Sigmoid colon (tissue), 7 donors: ENCODE data around the gene ZNF674. TPM values are rescaled to one million over a fixed set of nuclear protein-coding genes. Genes with fewer than 3 reads are reported as not detected.
A peak's percentile ranks its signal among the peaks of the same experiment; 100 is the strongest.
"Not testable (repeated sequence)": the region's sequence is repeated elsewhere in the genome, so short reads cannot be mapped to it uniquely, and the experiment has no call there.

Source experiments
- DNase-seq: peaks from one replicate; pipeline ENCODE4 v3.0.0-alpha.2; 2019
- H3K27ac ChIP-seq, 4 donors: fragments of 200-600 bp; sonication (generic); one replicate each; pipeline ENCODE4 v1.5.1; 2016 to 2019; ENCODE audit warnings: mild to moderate bottlenecking in 1 of 4
- H3K27me3 ChIP-seq, 3 donors: fragments of 200-600 bp; sonication (generic); one replicate each; pipeline ENCODE4 v1.5.1; 2019; ENCODE audit warnings: mild to moderate bottlenecking in 1 of 3
- H3K36me3 ChIP-seq, 4 donors: fragments of 200-600 bp; sonication (generic); one replicate each; pipeline ENCODE4 v1.5.1; 2016 to 2019
- H3K4me1 ChIP-seq, 4 donors: fragments of 200-600 bp; sonication (generic); one replicate each; pipeline ENCODE4 v1.5.1; 2017 to 2019
- H3K4me3 ChIP-seq, 4 donors: fragments of 200-600 bp; sonication (generic); one replicate each; pipeline ENCODE4 v1.5.1; 2017 to 2019; ENCODE audit warnings: mild to moderate bottlenecking in 2 of 4, moderate library complexity in 1 of 4
- H3K9me3 ChIP-seq, 4 donors: fragments of 200-600 bp in 3 of 4; sonication (generic) in 3 of 4; one replicate each; pipeline versions ENCODE4 v1.5.1 to v1.6.1; 2013 to 2019
- CTCF ChIP-seq, 4 experiments: fragments of 450-650 bp in 3 of 4; fragments of 200-600 bp in 1 of 4; IDR thresholded peaks; one replicate each; pipeline ENCODE4 v1.5.1; 2016 to 2019; ENCODE audit warnings: antibody characterized with exemption in 4 of 4, mild to moderate bottlenecking in 3 of 4, moderate library complexity in 2 of 4
- EP300 ChIP-seq, 4 donors: sonication (generic); formaldehyde crosslinking; IDR thresholded peaks; one replicate each; pipeline ENCODE4 v1.6.1; 2017; ENCODE audit warnings: antibody characterized with exemption in 4 of 4
- POLR2A ChIP-seq, 2 donors: fragments of 450-650 bp; IDR thresholded peaks; one replicate each; pipeline ENCODE4 v1.6.1; 2016; ENCODE audit warnings: antibody characterized with exemption in 2 of 2, mild to moderate bottlenecking in 2 of 2, moderate library complexity in 2 of 2
- POLR2AphosphoS5 ChIP-seq, 4 donors: sonication (generic); formaldehyde crosslinking; IDR thresholded peaks; one replicate each; pipeline ENCODE4 v1.6.1; 2017; ENCODE audit warnings: antibody characterized with exemption in 4 of 4
- WGBS, 2 donors: extraction: QIAGEN DNeasy Blood & Tissue Kit; methylation state at CpG; one replicate each; pipeline ENCODE4 v1.1.7; 2013; 5-methylcytosine and 5-hydroxymethylcytosine counted together
- intact Hi-C: fragments of 100-400 bp; cut with DNase I; formaldehyde crosslinking; loops from one replicate; pipeline ENCODE4 v1.15.1; 2023
- polyA plus RNA-seq, 3 donors: library from polyadenylated mRNA; stranded (reverse); fragments of 200-250 nt; gene quantifications; one replicate each; pipeline ENCODE4 v1.2.3, GENCODE V29; 2013
- total RNA-seq, 4 donors: library from RNA; depleted of rRNA; stranded (reverse); fragments of >200 nt; gene quantifications; one replicate each; pipeline ENCODE4 v1.1.0, GENCODE V29; 2016
- donor health status: healthy with polysubstance abuse.
- donor health status: Bipolar disorder and iron deficiency.
- donor health status: healthy.

ZNF674 gene
- total and polyA plus RNA-seq, 7 donors = 1.2 to 9.1 (median 3.0) TPM

DNA sequence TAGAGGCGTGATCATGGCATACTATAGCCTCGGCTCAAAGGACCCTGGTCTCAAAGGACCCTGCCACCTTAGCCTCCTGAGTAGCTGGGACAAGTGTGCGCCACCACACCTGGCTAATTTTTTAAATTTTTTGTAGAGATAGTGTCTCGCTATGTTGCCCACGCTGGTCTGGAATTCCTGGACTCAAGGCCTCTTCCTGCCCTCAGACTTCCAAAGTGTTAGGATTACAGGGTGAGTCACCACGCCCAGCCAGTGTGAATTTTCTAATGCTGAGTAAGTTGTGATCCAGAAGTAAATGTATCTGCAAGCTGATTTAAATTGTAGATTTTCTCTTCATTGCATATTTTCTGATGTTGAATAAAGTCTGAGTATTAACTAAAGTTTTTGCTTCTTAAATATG, 2.6 kb upstream of the ZNF674 start:
- 89 to 91% methylated on average over 6 of the region's 6 CpGs for whole genome bisulfite sequencing, 2 donors

GRCh38 chrX:46544527-46544926, 694 bp downstream of the ZNF674 start:
- Histone ChIP-seq H3K27ac (peak overlapping the region; percentile 74 to 84 (median 82)), H3K4me1 (peaks cover 0 to 26% (median 12%) of the 10 kb centered on the region in 4 donors), H3K4me3 (peak overlapping the region; percentile 54 to 78 (median 76))
- WGBS, 2 donors = 40 to 44% methylated on average over 7 of the region's 7 CpGs
- intact Hi-C loops, H3K9me3 ChIP-seq, H3K27me3 ChIP-seq, H3K36me3 ChIP-seq, DNase-seq: not testable (repeated sequence)

More for the DNA sequence above, 2.6 kb upstream of the ZNF674 start:
- no peak overlapping the region for H3K27ac ChIP-seq
- no peaks in the 10 kb centered on the region for H3K27me3 ChIP-seq
- DNase-seq = no peak
- no peak overlapping the region for H3K4me3 ChIP-seq
- H3K36me3 ChIP-seq = peaks cover 0 to 4% (median 0%) of the 10 kb centered on the region in 4 donors
- peaks cover 0 to 26% (median 12%) of the 10 kb centered on the region in 4 donors for H3K4me1 ChIP-seq
- TF ChIP-seq CTCF (IDR thresholded peaks at IDR 0.05) (no peak), POLR2A (IDR thresholded peaks at IDR 0.05) (no peak), EP300 (IDR thresholded peaks at IDR 0.05) (no peak), POLR2AphosphoS5 (IDR thresholded peaks at IDR 0.05) (no peak)
- intact Hi-C loops = no loop called here
- H3K9me3 ChIP-seq = no peaks in the 10 kb centered on the region

GRCh38 chrX:46543441-46543840, 1.8 kb downstream of the ZNF674 start:
- WGBS, 2 donors = 78 to 90% methylated on average over 2 of the region's 2 CpGs

DNA sequence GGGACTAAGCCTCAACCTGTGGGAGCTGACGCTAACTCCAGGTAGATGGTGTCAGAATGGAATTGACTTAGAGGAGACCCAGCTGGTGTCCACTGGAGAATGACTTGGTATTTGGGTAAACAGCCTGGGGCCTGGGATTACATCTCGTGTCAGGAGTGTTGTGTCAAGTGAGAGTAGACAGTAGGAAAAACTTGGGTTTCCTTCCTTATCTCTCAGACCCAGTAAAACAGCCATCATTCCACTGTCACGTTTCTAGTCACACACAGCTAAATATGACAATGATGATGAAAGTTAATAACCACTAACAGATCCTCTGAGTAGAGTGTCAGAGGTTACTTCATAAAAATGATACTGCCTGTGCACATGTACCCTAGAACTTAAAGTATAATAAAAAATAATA, 13.8 kb downstream of the ZNF674 start:
- no peak for DNase-seq
- 82 to 83% methylated on average over 3 of the region's 3 CpGs for WGBS, 2 donors
- intact Hi-C loops = no loop called here

More at GRCh38 chrX:46543441-46543840, 1.8 kb downstream of the ZNF674 start:
- Histone ChIP-seq H3K27ac (no peak overlapping the region), H3K36me3 (peaks cover 0 to 3% (median 0%) of the 10 kb centered on the region in 4 donors), H3K27me3 (no peaks in the 10 kb centered on the region), H3K4me3 (no peak overlapping the region), H3K9me3 (no peaks in the 10 kb centered on the region), H3K4me1 (peaks cover 0 to 26% (median 12%) of the 10 kb centered on the region in 4 donors)
- DNase-seq = no peak
- TF ChIP-seq EP300 (IDR thresholded peaks at IDR 0.05) = no peak
- no peak for TF ChIP-seq CTCF (IDR thresholded peaks at IDR 0.05)
- no peak for TF ChIP-seq POLR2A (IDR thresholded peaks at IDR 0.05)
- no peak for TF ChIP-seq POLR2AphosphoS5 (IDR thresholded peaks at IDR 0.05)
- intact Hi-C loops = no loop called here

DNA sequence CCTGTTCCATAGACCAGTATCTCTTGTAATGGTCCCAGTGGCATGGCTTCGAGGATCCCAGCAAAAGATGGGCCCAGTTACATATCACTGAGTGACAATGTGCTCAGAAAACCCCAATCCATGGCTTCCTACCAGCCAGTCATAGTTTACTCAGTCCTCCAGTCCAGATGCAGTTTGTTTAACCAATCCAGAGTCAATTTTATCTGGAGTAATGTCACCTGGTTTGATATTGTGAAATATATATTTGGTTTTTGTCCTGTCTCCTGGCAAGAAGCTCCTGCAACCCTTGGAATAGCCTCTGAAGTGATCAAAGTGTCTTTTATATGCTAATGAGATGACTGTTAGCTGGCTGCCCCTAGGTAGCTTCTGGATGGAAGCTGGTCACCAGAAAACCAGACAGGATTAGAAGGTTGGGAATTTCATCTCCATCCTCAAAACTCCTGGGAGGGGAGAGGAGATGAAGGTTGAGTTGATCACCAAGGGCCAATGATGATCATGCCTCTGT, 14.8 kb downstream of the ZNF674 start:
- DNase-seq, H3K27ac ChIP-seq, H3K27me3 ChIP-seq, H3K4me1 ChIP-seq, intact Hi-C loops, H3K36me3 ChIP-seq, H3K4me3 ChIP-seq, H3K9me3 ChIP-seq: not testable (repeated sequence)
- 83 to 93% methylated on average over 1 of the region's 1 CpG for WGBS, 2 donors

More for the DNA sequence above, 13.8 kb downstream of the ZNF674 start:
- Histone ChIP-seq H3K4me3 (no peak overlapping the region), H3K27ac (no peak overlapping the region), H3K27me3 (no peaks in the 10 kb centered on the region), H3K4me1 (no peaks in the 10 kb centered on the region), H3K36me3 (no peaks in the 10 kb centered on the region), H3K9me3 (no peaks in the 10 kb centered on the region)
- TF ChIP-seq EP300 (IDR thresholded peaks at IDR 0.05) = no peak
- no peak for TF ChIP-seq POLR2AphosphoS5 (IDR thresholded peaks at IDR 0.05)
- no peak for TF ChIP-seq POLR2A (IDR thresholded peaks at IDR 0.05)
- no peak for TF ChIP-seq CTCF (IDR thresholded peaks at IDR 0.05)

DNA sequence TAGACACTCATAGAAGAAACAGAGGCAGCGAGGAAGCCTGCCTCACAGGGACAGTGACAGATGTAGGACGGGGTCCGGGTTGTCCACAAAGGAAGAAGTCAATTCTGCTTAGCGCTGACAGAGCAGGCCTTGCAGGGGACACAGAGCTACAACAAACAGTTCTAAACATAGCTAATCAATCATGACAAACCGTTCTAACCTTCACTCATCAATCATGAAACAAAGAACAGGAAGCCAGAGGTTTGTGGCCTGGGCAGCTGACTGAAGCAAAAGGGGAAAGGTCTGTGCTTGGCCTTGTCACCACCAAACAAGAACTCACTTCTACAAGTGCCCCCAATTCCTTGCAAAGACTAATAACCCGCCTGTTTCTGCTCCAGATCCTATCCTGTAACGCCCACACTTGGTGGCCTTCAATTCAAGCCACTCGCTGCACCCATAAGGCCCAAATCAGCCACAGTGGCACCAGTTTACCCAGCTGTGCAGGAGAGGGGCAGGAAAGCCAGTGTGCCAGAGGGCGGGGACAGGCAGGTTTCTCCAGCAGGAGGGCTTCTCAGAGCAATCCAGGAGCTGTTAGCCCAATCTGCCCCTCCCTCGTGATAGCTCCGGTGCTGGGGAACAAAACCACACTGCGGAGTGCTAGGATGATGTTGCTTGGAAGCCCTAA, 15.3 kb downstream of the ZNF674 start:
- H3K27me3 ChIP-seq, intact Hi-C loops: not testable (repeated sequence)
- WGBS, 2 donors = 85 to 91% methylated on average over 12 of the region's 12 CpGs

DNA sequence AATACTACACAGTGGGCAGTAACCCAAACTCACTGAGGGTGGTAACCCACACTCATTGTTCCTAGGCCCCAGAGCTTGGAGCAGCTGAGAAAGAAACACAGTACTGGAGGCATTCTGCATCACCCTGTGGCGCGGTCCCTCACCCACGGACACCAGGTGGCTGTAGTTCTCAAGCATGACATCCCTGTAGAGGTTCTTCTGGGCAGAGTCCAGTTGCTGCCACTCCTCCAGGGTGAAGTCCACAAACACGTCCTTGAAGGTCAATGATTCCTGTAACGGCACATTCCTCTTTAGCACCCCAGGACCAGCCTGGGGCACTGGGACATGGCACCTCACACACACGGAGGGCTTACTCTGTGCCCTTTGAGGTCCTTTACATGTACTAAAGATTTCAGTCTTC, 16.6 kb downstream of the ZNF674 start:
- H3K4me3 ChIP-seq, DNase-seq, H3K36me3 ChIP-seq, H3K27ac ChIP-seq, H3K4me1 ChIP-seq, H3K9me3 ChIP-seq, intact Hi-C loops, H3K27me3 ChIP-seq: not testable (repeated sequence)
- 80 to 92% methylated on average over 6 of the region's 6 CpGs for whole genome bisulfite sequencing, 2 donors

More for the DNA sequence above, 15.3 kb downstream of the ZNF674 start:
- H3K9me3 ChIP-seq, H3K27ac ChIP-seq, DNase-seq, H3K4me3 ChIP-seq, H3K4me1 ChIP-seq, H3K36me3 ChIP-seq: not testable (repeated sequence)
